D721Med (cell line): ENCODE data around the gene GLIPR2.

Source experiments
- DNase-seq: peaks from one replicate; pipeline ENCODE4 v3.0.0; 2011; ENCODE audit warnings: low spot score; ENCODE audit not compliant: insufficient read length
- FAIRE-seq: peaks from 2 replicates; lab custom pipeline; 2011; peaks lifted over from hg19 to GRCh38; lab: Jason Lieb, UNC
- CTCF ChIP-seq: IDR thresholded peaks from 2 replicates; pipeline ENCODE4 v1.5.1; 2012; ENCODE audit warnings: mild to moderate bottlenecking, control low read depth; ENCODE audit not compliant: insufficient read depth; ENCODE audit errors: missing control alignments

The GLIPR2 gene

GRCh38 chr9:36149197-36149596 is 12.7 kb downstream of the GLIPR2 start:
- DNase-seq (no peak), FAIRE-seq (no peak)
- TF ChIP-seq CTCF, result no peak

- no peak for FAIRE-seq
- no peak for DNase-seq
- TF ChIP-seq CTCF, result no peak
Observed at GRCh38 chr9:36150574-36151315, 14.2 kb downstream of the GLIPR2 start.

GRCh38 chr9:36151316-36152210 is 15.0 kb downstream of the GLIPR2 start:
- TF ChIP-seq CTCF, result no peak
- FAIRE-seq, result no peak

GRCh38 chr9:36152741-36153438 is 16.4 kb downstream of the GLIPR2 start:
- TF ChIP-seq CTCF, result no peak
- no peak for FAIRE-seq
- DNase-seq, result no peak

More at GRCh38 chr9:36151316-36152210, 15.0 kb downstream of the GLIPR2 start:
- no peak for DNase-seq

GRCh38 chr9:36153746-36154145 is 17.2 kb downstream of the GLIPR2 start:
- DNase-seq (no peak), FAIRE-seq (no peak)
- no peak for TF ChIP-seq CTCF

GRCh38 chr9:36154331-36154952 is 17.9 kb downstream of the GLIPR2 start:
- TF ChIP-seq CTCF, result no peak
- DNase-seq, result no peak
- FAIRE-seq, result no peak
